ENCODE measurements around the gene COG5.

COG5 gene

GRCh38 chr7:107210400-107210799 lies 353.3 kb downstream of the COG5 start:
- DNase-seq, result no peak

- DNase-seq, result no peak
Measured at GRCh38 chr7:107209565-107209964, 354.2 kb downstream of the COG5 start.

GRCh38 chr7:107208563-107208962 lies 355.2 kb downstream of the COG5 start:
- DNase-seq, result no peak

- DNase-seq, result no peak
Measured at GRCh38 chr7:107208024-107208521, 355.6 kb downstream of the COG5 start.

- DNase-seq, result no peak
Measured at GRCh38 chr7:107207459-107207858, 356.3 kb downstream of the COG5 start.

- DNase-seq, result no peak
Measured at GRCh38 chr7:107206706-107207105, 357.0 kb downstream of the COG5 start.

- DNase-seq, result no peak
Measured at GRCh38 chr7:107206136-107206535, 357.6 kb downstream of the COG5 start.

GRCh38 chr7:107203607-107204006 lies 360.1 kb downstream of the COG5 start:
- no peak for DNase-seq

- DNase-seq, result peak; percentile 47
Measured at GRCh38 chr7:107201795-107202450, 361.8 kb downstream of the COG5 start.

- no peak for DNase-seq
Measured at GRCh38 chr7:107196834-107197610, 366.7 kb downstream of the COG5 start.

GRCh38 chr7:107194052-107194451 lies 369.7 kb downstream of the COG5 start:
- no peak for DNase-seq

GRCh38 chr7:107190090-107190489 lies 373.6 kb downstream of the COG5 start:
- DNase-seq, result no peak

- DNase-seq, result no peak
Measured at GRCh38 chr7:107187774-107188173, 375.9 kb downstream of the COG5 start.

- DNase-seq, result no peak
Measured at GRCh38 chr7:107186240-107186639, 377.5 kb downstream of the COG5 start.

GRCh38 chr7:107185716-107186115 lies 378.0 kb downstream of the COG5 start:
- no peak for DNase-seq

GRCh38 chr7:107181172-107181571 lies 382.5 kb downstream of the COG5 start:
- DNase-seq, result no peak

GRCh38 chr7:107180378-107180777 lies 383.3 kb downstream of the COG5 start:
- DNase-seq, result no peak

GRCh38 chr7:107179326-107180164 lies 384.2 kb downstream of the COG5 start:
- DNase-seq, result no peak

- DNase-seq, result no peak
Measured at GRCh38 chr7:107173691-107174406, 389.9 kb downstream of the COG5 start.

GRCh38 chr7:107173191-107173590 lies 390.5 kb downstream of the COG5 start:
- no peak for DNase-seq

GRCh38 chr7:107172276-107173032 lies 391.3 kb downstream of the COG5 start:
- no peak for DNase-seq

GRCh38 chr7:107171496-107171895 lies 392.2 kb downstream of the COG5 start:
- no peak for DNase-seq

All from NCI-H2171 (cell line).